ENCODE results near the gene ZNF736. TPM values are rescaled to one million over a fixed set of nuclear protein-coding genes. Genes with fewer than 3 reads are reported as not detected.

Gene ZNF736
- total and polyA plus RNA-seq, 2 experiments from 2014 or later, result 0.54 to 2.0 TPM

- Histone ChIP-seq H3K27ac (no peak overlapping the region), H3K36me3 (no peaks in the 10 kb centered on the region), H3K27me3 (no peaks in the 10 kb centered on the region), H3K4me1 (ENCODE audit: low read depth) (no peaks in the 10 kb centered on the region), H3K9me3 (ENCODE audit: low read depth) (no peaks in the 10 kb centered on the region), H3K4me3 (no peak overlapping the region)
- no peak for DNase-seq (ENCODE audit: low read depth in 1 of 2, low spot score in 1 of 2)
- TF ChIP-seq, protein P1, sequence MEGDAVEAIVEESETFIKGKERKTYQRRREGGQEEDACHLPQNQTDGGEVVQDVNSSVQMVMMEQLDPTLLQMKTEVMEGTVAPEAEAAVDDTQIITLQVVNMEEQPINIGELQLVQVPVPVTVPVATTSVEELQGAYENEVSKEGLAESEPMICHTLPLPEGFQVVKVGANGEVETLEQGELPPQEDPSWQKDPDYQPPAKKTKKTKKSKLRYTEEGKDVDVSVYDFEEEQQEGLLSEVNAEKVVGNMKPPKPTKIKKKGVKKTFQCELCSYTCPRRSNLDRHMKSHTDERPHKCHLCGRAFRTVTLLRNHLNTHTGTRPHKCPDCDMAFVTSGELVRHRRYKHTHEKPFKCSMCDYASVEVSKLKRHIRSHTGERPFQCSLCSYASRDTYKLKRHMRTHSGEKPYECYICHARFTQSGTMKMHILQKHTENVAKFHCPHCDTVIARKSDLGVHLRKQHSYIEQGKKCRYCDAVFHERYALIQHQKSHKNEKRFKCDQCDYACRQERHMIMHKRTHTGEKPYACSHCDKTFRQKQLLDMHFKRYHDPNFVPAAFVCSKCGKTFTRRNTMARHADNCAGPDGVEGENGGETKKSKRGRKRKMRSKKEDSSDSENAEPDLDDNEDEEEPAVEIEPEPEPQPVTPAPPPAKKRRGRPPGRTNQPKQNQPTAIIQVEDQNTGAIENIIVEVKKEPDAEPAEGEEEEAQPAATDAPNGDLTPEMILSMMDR (IDR thresholded peaks at IDR 0.05; ENCODE audit: low read depth, low read length), result no peak
Measured at GRCh38 chr7:64373017-64373416, 59.3 kb downstream of the ZNF736 start.

DNA sequence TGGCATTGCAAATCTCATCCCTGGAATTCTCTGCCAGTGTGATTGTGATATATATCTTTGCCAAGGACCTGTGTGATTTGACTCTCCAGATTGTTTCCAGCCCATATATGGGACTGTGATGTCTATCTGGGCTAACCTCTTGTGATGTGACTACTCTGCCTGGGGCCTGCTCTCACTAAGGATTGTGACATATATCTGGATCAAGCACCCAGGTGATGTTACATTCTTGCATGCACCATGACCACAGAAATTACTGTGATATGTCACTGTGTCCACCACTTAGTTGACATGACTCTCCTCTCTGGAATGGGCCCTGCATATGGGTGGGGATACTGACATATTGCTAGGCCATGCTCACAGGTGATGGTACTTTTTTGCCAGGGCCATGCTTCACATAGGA is 86.6 kb downstream of the ZNF736 start:
- Histone ChIP-seq H3K27ac (no peak overlapping the region), H3K4me3 (no peak overlapping the region), H3K27me3 (no peaks in the 10 kb centered on the region), H3K36me3 (no peaks in the 10 kb centered on the region), H3K9me3 (ENCODE audit: low read depth) (peaks cover 4% of the 10 kb centered on the region), H3K4me1 (ENCODE audit: low read depth) (no peaks in the 10 kb centered on the region)
- TF ChIP-seq, protein P1 (IDR thresholded peaks at IDR 0.05; ENCODE audit: low read depth, low read length), result no peak
- no peak for DNase-seq (ENCODE audit: low read depth in 1 of 2, low spot score in 1 of 2)

Other genes starting within 250 kb of the ZNF736 start
- gene ZNF735, start 106.8 kb upstream of the ZNF736 start, total RNA-seq, result not detected in 2 replicates
- not detected in 2 replicates for gene ZNF735, start 106.8 kb upstream of the ZNF736 start, polyA plus RNA-seq
- not detected in 2 replicates for gene ZNF679, start 85.5 kb upstream of the ZNF736 start, total RNA-seq
- not detected in 2 replicates for gene ZNF679, start 85.5 kb upstream of the ZNF736 start, polyA plus RNA-seq
- 10.0 and 12.2 TPM in 2 replicates for gene ZNF680, start 249.1 kb downstream of the ZNF736 start, total RNA-seq
- 13.0 and 16.0 TPM in 2 replicates for gene ZNF680, start 249.1 kb downstream of the ZNF736 start, polyA plus RNA-seq